GM12878 (cell line): ENCODE results near the gene DBN1. TPM values are rescaled to one million over a fixed set of nuclear protein-coding genes. Genes with fewer than 3 reads are reported as not detected.

ENCODE experiments used
- CHD2 ChIP-seq: IDR thresholded peaks from 2 replicates; pipeline ENCODE4 v1.6.1; 2011; ENCODE audit warnings: low read depth, low read length, improper control_type of control experiment, borderline replicate concordance
- CREM ChIP-seq: IDR thresholded peaks from 2 replicates; pipeline ENCODE4 v1.6.1; 2014; ENCODE audit warnings: antibody characterized with exemption, low read depth
- ELK1 ChIP-seq: IDR thresholded peaks from 2 replicates; pipeline ENCODE4 v1.6.1; 2012; ENCODE audit warnings: low read depth, low read length, improper control_type of control experiment
- ESRRA ChIP-seq: IDR thresholded peaks from 2 replicates; pipeline ENCODE4 v1.6.1; 2012; ENCODE audit warnings: mild to moderate bottlenecking, low read length, improper control_type of control experiment
- JUNB ChIP-seq: IDR thresholded peaks from 2 replicates; pipeline ENCODE4 v1.6.1; 2016; ENCODE audit warnings: antibody characterized with exemption, mild to moderate bottlenecking
- MAX ChIP-seq: IDR thresholded peaks from 2 replicates; pipeline ENCODE4 v1.6.1; 2012; ENCODE audit warnings: low read depth, low read length, improper control_type of control experiment
- MYC ChIP-seq: IDR thresholded peaks from 2 replicates; pipeline ENCODE4 v1.6.1; 2011; ENCODE audit warnings: mild to moderate bottlenecking, low read length, moderate library complexity, inconsistent platforms; ENCODE audit not compliant: insufficient read depth, insufficient replicate concordance, insufficient read length, severe bottlenecking
- NR2C1 ChIP-seq: fragments of 450-650 bp; IDR thresholded peaks from 2 replicates; pipeline ENCODE4 v1.6.1; 2017; ENCODE audit warnings: antibody characterized with exemption, mild to moderate bottlenecking, moderate library complexity
- RAD21 ChIP-seq: IDR thresholded peaks from 2 replicates; pipeline ENCODE4 v1.6.1; 2011; ENCODE audit warnings: mild to moderate bottlenecking, low read depth, low read length, moderate library complexity; ENCODE audit not compliant: insufficient read depth
- RAD51 ChIP-seq: fragments of 450-650 bp; IDR thresholded peaks from 2 replicates; pipeline ENCODE4 v1.6.1; 2016; ENCODE audit warnings: moderate library complexity, mild to moderate bottlenecking, inconsistent platforms
- RCOR1 ChIP-seq: conservative IDR thresholded peaks from 2 replicates; pipeline ENCODE4 v1.6.1; 2012; ENCODE audit warnings: low read depth, low read length, improper control_type of control experiment
- SPI1 ChIP-seq: IDR thresholded peaks from 2 replicates; pipeline ENCODE4 v1.6.1; 2011; ENCODE audit warnings: low read depth, mild to moderate bottlenecking, low read length, moderate library complexity, borderline replicate concordance; ENCODE audit not compliant: insufficient read depth
- SRF ChIP-seq, 2 experiments: IDR thresholded peaks; 2 replicates each; pipeline ENCODE4 v1.6.1; 2011; ENCODE audit warnings: low read depth in 2 of 2, low read length in 2 of 2, mild to moderate bottlenecking in 1 of 2, moderate library complexity in 1 of 2
- TCF12 ChIP-seq: IDR thresholded peaks from 2 replicates; pipeline ENCODE4 v1.6.1; 2011; ENCODE audit warnings: low read depth, mild to moderate bottlenecking, low read length
- ZNF217 ChIP-seq: fragments of 450-650 bp; IDR thresholded peaks from 2 replicates; pipeline ENCODE4 v1.6.1; 2017; ENCODE audit warnings: antibody characterized with exemption, mild to moderate bottlenecking
- ZNF592 ChIP-seq: fragments of 450-650 bp; IDR thresholded peaks from 2 replicates; pipeline ENCODE4 v1.6.1; 2017; ENCODE audit warnings: mild to moderate bottlenecking, moderate library complexity
- ZNF687 ChIP-seq: fragments of 450-650 bp; IDR thresholded peaks from 2 replicates; pipeline ENCODE4 v1.6.1; 2017; ENCODE audit warnings: mild to moderate bottlenecking, moderate library complexity
- polyA plus RNA-seq, 11 experiments: library from polyadenylated mRNA; depleted of rRNA in 4 of 11; unstranded in 6 of 11; stranded (reverse) in 5 of 11; fragments of >200 nt; fragmentation: Nextera tagmentation in 4 of 11; fragmentation: Illumina TruSeq in 1 of 11; extraction: Ambion mirVana in 4 of 11; extraction: Trizol in 1 of 11; gene quantifications; 1 replicate in 1 of 11; 2 replicates in 10 of 11; pipeline versions ENCODE4 v1.2.1 to v1.2.3, GENCODE V29; 2011 to 2016; ENCODE audit warnings: inconsistent platforms in 2 of 11, missing spikeins in 2 of 11, low read depth in 1 of 11
- total RNA-seq, 4 experiments: library from RNA; depleted of rRNA in 3 of 4; stranded (reverse); fragments of >200 nt in 3 of 4; fragmentation: Illumina TruSeq in 1 of 4; extraction: Trizol in 1 of 4; gene quantifications; 2 replicates each; pipeline versions ENCODE4 v1.2.1 to v1.2.3, GENCODE V29; 2013 to 2021

DBN1 gene
- total and polyA plus RNA-seq, 10 of the 15 experiments (the other 5 are each of a cell fraction or from before 2014, with no cell fraction given), result 0.18 to 81.0 (median 27.9) TPM

- 0 out of 2 replicates have a peak, but pooled peaks have one; percentile 26 for TF ChIP-seq MAX
- no peak for TF ChIP-seq RCOR1
- TF ChIP-seq ZNF687, result peak; percentile 35; the same call in 1 of the 2 replicates
- peak; percentile 97 for TF ChIP-seq CREM
- TF ChIP-seq ELK1, result peak; percentile 73
- TF ChIP-seq RAD21, result peak; percentile 84
- no peak for TF ChIP-seq MYC
- 0 out of 2 replicates have a peak, but pooled peaks have one; percentile 61 for TF ChIP-seq ZNF217
- TF ChIP-seq RAD51, result no peak
- TF ChIP-seq SRF (IDR thresholded peaks at IDR 0.05; ENCODE audit: low read depth in 2 of 2, low read length in 2 of 2), result peak in 1 of 2 experiments; percentile 54; a peak in 1 of 4 replicates
- no peak for TF ChIP-seq SPI1
- peak; percentile 64 for TF ChIP-seq TCF12
- TF ChIP-seq ZNF592, result peak; percentile 97
- TF ChIP-seq JUNB, result no peak
- no peak for TF ChIP-seq ESRRA
- TF ChIP-seq CHD2, result peak; percentile 62; the same call in 1 of the 2 replicates
- TF ChIP-seq NR2C1, result peak; percentile 56
Measured at GRCh38 chr5:177454397-177455035, 18.9 kb downstream of the DBN1 start (continued).
